ENCODE results near the gene SYNGR3. TPM values are rescaled to one million over a fixed set of nuclear protein-coding genes. Genes with fewer than 3 reads are reported as not detected.

Gene SYNGR3
- total and polyA plus RNA-seq, 7 experiments from 2014 or later: 0.49 to 8.8 (median 0.92) TPM

- peaks cover 8 to 23% (median 17%) of the 10 kb centered on the region in 5 donors for H3K27me3 Mint-ChIP-seq
- peaks cover 5 to 40% (median 34%) of the 10 kb centered on the region in 7 donors for H3K4me1 Mint-ChIP-seq
- no peak overlapping the region for H3K4me3 Mint-ChIP-seq
- no peak for DNase-seq
- peaks cover 0 to 3% of the 10 kb centered on the region in 2 donors for H3K27me3 ChIP-seq (ENCODE audit: control insufficient read depth in 2 of 2, insufficient read depth in 2 of 2, low read length in 2 of 2)
- intact Hi-C loops (cut with micrococcal nuclease): no loop called here
- peaks cover 0 to 15% (median 0%) of the 10 kb centered on the region in 3 experiments for H3K36me3 ChIP-seq (ENCODE audit: control insufficient read depth in 2 of 3, insufficient read depth in 3 of 3, low read length in 3 of 3)
- CTCF ChIA-PET: no interaction called here
- no peaks in the 10 kb centered on the region for H3K9me3 Mint-ChIP-seq
- POLR2A ChIA-PET: interaction anchor here (0.9 to 11.4 kb wide), 4 partner anchors 11 to 26 kb away, joined by 3 to 61 read pairs (median 5); partner anchors contain the start of genes RPS2 and TBL3
- no peaks in the 10 kb centered on the region for H3K9me3 ChIP-seq (ENCODE audit: control insufficient read depth in 2 of 3, low read length in 3 of 3)
- H3K4me1 ChIP-seq (ENCODE audit: control insufficient read depth in 2 of 2, insufficient read depth in 2 of 2, low read length in 2 of 2): peaks cover 15 to 28% of the 10 kb centered on the region in 2 donors
- H3K27ac ChIP-seq (ENCODE audit: low read depth, low read length): no peak overlapping the region
- peaks cover 0 to 8% (median 4%) of the 10 kb centered on the region in 5 donors for H3K36me3 Mint-ChIP-seq
- H3K27ac Mint-ChIP-seq: no peak overlapping the region
- no peak overlapping the region for H3K4me3 ChIP-seq (ENCODE audit: low read length)
- no peak for ATAC-seq
These were observed 2.6 kb upstream of the SYNGR3 start for GRCh38 chr16:1987198-1987597.

- intact Hi-C loops (cut with micrococcal nuclease): loop anchor here (2.0 to 10.0 kb wide), 2 partner anchors 25 to 235 kb away; partner anchors contain the start of genes E4F1 (in 1 of the 2) and RPS2 (in 1 of the 2)
- H3K36me3 Mint-ChIP-seq: peaks cover 0 to 8% (median 4%) of the 10 kb centered on the region in 5 donors
- H3K27ac Mint-ChIP-seq: no peak overlapping the region
- ChIA-PET CTCF (no interaction called here), POLR2A (interaction anchor here (1.4 to 3.6 kb wide), 4 partner anchors 18 to 693 kb away, joined by 3 to 39 read pairs (median 4); partner anchors contain the start of genes KCTD5, RNF151, RPS2 and TBL3)
- peak overlapping the region in 2 of 10 donors; percentile 2 to 75 for H3K4me3 Mint-ChIP-seq
- H3K27me3 Mint-ChIP-seq: peaks cover 8 to 17% (median 12%) of the 10 kb centered on the region in 5 donors
- H3K4me1 Mint-ChIP-seq: peaks cover 5 to 37% (median 25%) of the 10 kb centered on the region in 7 donors
- no peak overlapping the region for H3K4me3 ChIP-seq (ENCODE audit: low read length)
- no peak overlapping the region for H3K27ac ChIP-seq (ENCODE audit: low read depth, low read length)
- peaks cover 15 to 17% of the 10 kb centered on the region in 2 donors for H3K4me1 ChIP-seq (ENCODE audit: control insufficient read depth in 2 of 2, insufficient read depth in 2 of 2, low read length in 2 of 2)
- no peak for DNase-seq
- H3K9me3 Mint-ChIP-seq: no peaks in the 10 kb centered on the region
- peaks cover 0 to 3% of the 10 kb centered on the region in 2 donors for H3K27me3 ChIP-seq (ENCODE audit: control insufficient read depth in 2 of 2, insufficient read depth in 2 of 2, low read length in 2 of 2)
- ATAC-seq: no peak
- H3K36me3 ChIP-seq (ENCODE audit: control insufficient read depth in 2 of 3, insufficient read depth in 3 of 3, low read length in 3 of 3): peaks cover 0 to 15% (median 0%) of the 10 kb centered on the region in 3 experiments
- no peaks in the 10 kb centered on the region for H3K9me3 ChIP-seq (ENCODE audit: control insufficient read depth in 2 of 3, low read length in 3 of 3)
These were observed 256 bp downstream of the SYNGR3 start for GRCh38 chr16:1990101-1990350.

GRCh38 chr16:1990351-1991134 lies 773 bp downstream of the SYNGR3 start:
- no peak overlapping the region for H3K27ac ChIP-seq (ENCODE audit: low read depth, low read length)
- Mint-ChIP-seq H3K27me3 (peaks cover 8 to 17% (median 12%) of the 10 kb centered on the region in 5 donors), H3K4me1 (peaks cover 5 to 33% (median 22%) of the 10 kb centered on the region in 7 donors), H3K36me3 (peaks cover 0 to 8% (median 4%) of the 10 kb centered on the region in 5 donors), H3K9me3 (no peaks in the 10 kb centered on the region), H3K4me3 (peak overlapping the region; percentile 68 to 83 (median 77)), H3K27ac (peak overlapping the region in 4 of 9 donors; percentile 62 to 82 (median 68))
- H3K4me1 ChIP-seq (ENCODE audit: control insufficient read depth in 2 of 2, insufficient read depth in 2 of 2, low read length in 2 of 2): peaks cover 15 to 16% of the 10 kb centered on the region in 2 donors
- peak in 1 of 9 donors; percentile 73 for DNase-seq
- CTCF ChIA-PET: no interaction called here
- peaks cover 0 to 14% (median 0%) of the 10 kb centered on the region in 3 experiments for H3K36me3 ChIP-seq (ENCODE audit: control insufficient read depth in 2 of 3, insufficient read depth in 3 of 3, low read length in 3 of 3)
- H3K27me3 ChIP-seq (ENCODE audit: control insufficient read depth in 2 of 2, insufficient read depth in 2 of 2, low read length in 2 of 2): peaks cover 0 to 3% of the 10 kb centered on the region in 2 donors
- H3K4me3 ChIP-seq (ENCODE audit: low read length): peak overlapping the region; percentile 22
- H3K9me3 ChIP-seq (ENCODE audit: control insufficient read depth in 2 of 3, low read length in 3 of 3): no peaks in the 10 kb centered on the region
- ATAC-seq: no peak
- POLR2A ChIA-PET: interaction anchor here (0.6 to 3.7 kb wide), 12 partner anchors 9 to 1242 kb away, joined by 3 to 39 read pairs (median 4); partner anchors contain the start of genes KCTD5, NDUFB10, NOXO1 and PGP
- intact Hi-C loops (cut with micrococcal nuclease): loop anchor here (2.0 to 10.0 kb wide), 2 partner anchors 26 to 234 kb away; partner anchors contain the start of genes E4F1 (in 1 of the 2) and RPS2 (in 1 of the 2)

GRCh38 chr16:1991135-1991551 lies 1.4 kb downstream of the SYNGR3 start:
- Mint-ChIP-seq H3K4me3 (peak overlapping the region; percentile 68 to 83 (median 77)), H3K4me1 (peaks cover 5 to 33% (median 22%) of the 10 kb centered on the region in 7 donors), H3K27me3 (peaks cover 8 to 17% (median 12%) of the 10 kb centered on the region in 5 donors), H3K9me3 (no peaks in the 10 kb centered on the region), H3K36me3 (peaks cover 0 to 8% (median 4%) of the 10 kb centered on the region in 5 donors), H3K27ac (peak overlapping the region in 6 of 9 donors; percentile 59 to 82 (median 68))
- Histone ChIP-seq H3K27me3 (ENCODE audit: control insufficient read depth in 2 of 2, insufficient read depth in 2 of 2, low read length in 2 of 2) (peaks cover 0 to 3% of the 10 kb centered on the region in 2 donors), H3K4me1 (ENCODE audit: control insufficient read depth in 2 of 2, insufficient read depth in 2 of 2, low read length in 2 of 2) (peaks cover 15 to 16% of the 10 kb centered on the region in 2 donors), H3K9me3 (ENCODE audit: control insufficient read depth in 2 of 3, low read length in 3 of 3) (no peaks in the 10 kb centered on the region), H3K27ac (ENCODE audit: low read depth, low read length) (no peak overlapping the region), H3K36me3 (ENCODE audit: control insufficient read depth in 2 of 3, insufficient read depth in 3 of 3, low read length in 3 of 3) (peaks cover 0 to 8% (median 0%) of the 10 kb centered on the region in 3 experiments), H3K4me3 (ENCODE audit: low read length) (peak overlapping the region; percentile 39)
- POLR2A ChIA-PET: interaction anchor here (0.6 to 3.7 kb wide), 14 partner anchors 9 to 1242 kb away, joined by 3 to 39 read pairs (median 4); partner anchors contain the start of genes KCTD5, NDUFB10, NOXO1 and PGP
- DNase-seq (peak in 4 of 9 donors; percentile 36 to 55 (median 42)), ATAC-seq (peak; percentile 16)
- intact Hi-C loops (cut with micrococcal nuclease): loop anchor here (2.0 to 10.0 kb wide), 2 partner anchors 26 to 234 kb away; partner anchors contain the start of genes E4F1 (in 1 of the 2) and RPS2 (in 1 of the 2)
- CTCF ChIA-PET: no interaction called here

- Mint-ChIP-seq H3K27me3 (peaks cover 8 to 14% (median 12%) of the 10 kb centered on the region in 5 donors), H3K4me3 (peak overlapping the region; percentile 68 to 83 (median 77)), H3K4me1 (peaks cover 5 to 33% (median 22%) of the 10 kb centered on the region in 7 donors), H3K9me3 (no peaks in the 10 kb centered on the region), H3K27ac (peak overlapping the region in 6 of 9 donors; percentile 62 to 82 (median 72)), H3K36me3 (peaks cover 0 to 5% (median 2%) of the 10 kb centered on the region in 5 donors)
- Histone ChIP-seq H3K9me3 (ENCODE audit: control insufficient read depth in 2 of 3, low read length in 3 of 3) (no peaks in the 10 kb centered on the region), H3K4me3 (ENCODE audit: low read length) (peak overlapping the region; percentile 39), H3K36me3 (ENCODE audit: control insufficient read depth in 2 of 3, insufficient read depth in 3 of 3, low read length in 3 of 3) (peaks cover 0 to 4% (median 0%) of the 10 kb centered on the region in 3 experiments), H3K27ac (ENCODE audit: low read depth, low read length) (peak overlapping the region; percentile 54), H3K4me1 (ENCODE audit: control insufficient read depth in 2 of 2, insufficient read depth in 2 of 2, low read length in 2 of 2) (peaks cover 15 to 16% of the 10 kb centered on the region in 2 donors), H3K27me3 (ENCODE audit: control insufficient read depth in 2 of 2, insufficient read depth in 2 of 2, low read length in 2 of 2) (peaks cover 0 to 3% of the 10 kb centered on the region in 2 donors)
- no peak for DNase-seq
- no peak for ATAC-seq
- ChIA-PET CTCF (no interaction called here), POLR2A (interaction anchor here (1.0 to 3.7 kb wide), 11 partner anchors 9 to 691 kb away, joined by 3 to 39 read pairs (median 4); partner anchors contain the start of genes KCTD5, NDUFB10, NOXO1 and RNF151)
- intact Hi-C loops (cut with micrococcal nuclease): loop anchor here (2.0 to 10.0 kb wide), 2 partner anchors 27 to 233 kb away; partner anchors contain the start of genes E4F1 (in 1 of the 2) and RPS2 (in 1 of the 2)
These were observed 1.8 kb downstream of the SYNGR3 start for GRCh38 chr16:1991588-1991947.
